Smooth muscle cell (in vitro differentiated cells): ENCODE results near the gene GSDMA. TPM values are rescaled to one million over a fixed set of nuclear protein-coding genes. Genes with fewer than 3 reads are reported as not detected.

Experiments used
- DNase-seq: peaks from one replicate; lab custom pipeline; 2025; ENCODE audit not compliant: unreplicated experiment; lab: John Stamatoyannopoulos, UW
- H2AFZ ChIP-seq: fragments of 200-600 bp; sonication (generic); 2 replicates; pipeline ENCODE4 v1.6.0; 2016; ENCODE audit warnings: antibody characterized with exemption, low read depth, mild to moderate bottlenecking
- H3F3A ChIP-seq: fragments of 200-600 bp; sonication (generic); 2 replicates; pipeline ENCODE4 v1.6.0; 2017; ENCODE audit warnings: antibody characterized with exemption, low read depth
- H3K27ac ChIP-seq: fragments of 200-600 bp; sonication (generic); 2 replicates; pipeline ENCODE4 v1.5.1; 2016; ENCODE audit warnings: low read depth, mild to moderate bottlenecking
- H3K27me3 ChIP-seq: fragments of 200-600 bp; sonication (generic); 2 replicates; pipeline ENCODE4 v1.6.1; 2016; ENCODE audit warnings: low read depth, mild to moderate bottlenecking
- H3K36me3 ChIP-seq: fragments of 200-600 bp; sonication (generic); 2 replicates; pipeline ENCODE4 v1.5.1; 2016; ENCODE audit warnings: low read depth
- H3K4me1 ChIP-seq: fragments of 200-600 bp; sonication (generic); 2 replicates; pipeline ENCODE4 v1.5.1; 2016; ENCODE audit warnings: low read depth
- H3K4me2 ChIP-seq: fragments of 200-600 bp; sonication (generic); 2 replicates; pipeline ENCODE4 v1.6.0; 2016; ENCODE audit warnings: mild to moderate bottlenecking
- H3K4me3 ChIP-seq: fragments of 200-600 bp; sonication (generic); 2 replicates; pipeline ENCODE4 v1.5.1; 2016; ENCODE audit warnings: mild to moderate bottlenecking
- H3K79me2 ChIP-seq: fragments of 200-600 bp; sonication (generic); 2 replicates; pipeline ENCODE4 v1.6.0; 2016; ENCODE audit warnings: low read depth, mild to moderate bottlenecking
- H3K9ac ChIP-seq: fragments of 200-600 bp; sonication (generic); 2 replicates; pipeline ENCODE4 v1.6.0; 2016; ENCODE audit warnings: low read depth
- H3K9me3 ChIP-seq: fragments of 200-600 bp; sonication (generic); replicated peaks from 2 replicates; pipeline ENCODE4 v1.5.1; 2016; ENCODE audit warnings: low read depth
- H4K20me1 ChIP-seq: fragments of 200-600 bp; sonication (generic); 2 replicates; pipeline ENCODE4 v1.6.0; 2016; ENCODE audit warnings: low read depth
- whole genome bisulfite sequencing: methylation state at CpG from one replicate; pipeline ENCODE4 v1.1.7; 2016; ENCODE audit warnings: low lambda C conversion rate; 5-methylcytosine and 5-hydroxymethylcytosine counted together
- polyA plus RNA-seq: library from polyadenylated mRNA; unstranded; fragments of >200 nt; fragmentation: Nextera tagmentation; extraction: Ambion mirVana; gene quantifications from 2 replicates; pipeline ENCODE4 v1.2.1, GENCODE V29; 2016
- total RNA-seq: library from RNA; depleted of rRNA; stranded (reverse); fragments of >200 nt; gene quantifications from 2 replicates; pipeline ENCODE4 v1.2.3, GENCODE V29; 2014
- TF ChIP-seq, protein P1 (sequence below): fragments of 200-600 bp; sonication (generic); IDR thresholded peaks from 2 replicates; pipeline ENCODE4 v1.5.1; 2017; ENCODE audit warnings: borderline replicate concordance, mild to moderate bottlenecking, antibody characterized with exemption; ENCODE audit not compliant: insufficient read depth, poor library complexity, severe bottlenecking

The GSDMA gene
- total and polyA plus RNA-seq, 2 experiments from 2014 or later, result 0.31 to 0.50 TPM

DNA sequence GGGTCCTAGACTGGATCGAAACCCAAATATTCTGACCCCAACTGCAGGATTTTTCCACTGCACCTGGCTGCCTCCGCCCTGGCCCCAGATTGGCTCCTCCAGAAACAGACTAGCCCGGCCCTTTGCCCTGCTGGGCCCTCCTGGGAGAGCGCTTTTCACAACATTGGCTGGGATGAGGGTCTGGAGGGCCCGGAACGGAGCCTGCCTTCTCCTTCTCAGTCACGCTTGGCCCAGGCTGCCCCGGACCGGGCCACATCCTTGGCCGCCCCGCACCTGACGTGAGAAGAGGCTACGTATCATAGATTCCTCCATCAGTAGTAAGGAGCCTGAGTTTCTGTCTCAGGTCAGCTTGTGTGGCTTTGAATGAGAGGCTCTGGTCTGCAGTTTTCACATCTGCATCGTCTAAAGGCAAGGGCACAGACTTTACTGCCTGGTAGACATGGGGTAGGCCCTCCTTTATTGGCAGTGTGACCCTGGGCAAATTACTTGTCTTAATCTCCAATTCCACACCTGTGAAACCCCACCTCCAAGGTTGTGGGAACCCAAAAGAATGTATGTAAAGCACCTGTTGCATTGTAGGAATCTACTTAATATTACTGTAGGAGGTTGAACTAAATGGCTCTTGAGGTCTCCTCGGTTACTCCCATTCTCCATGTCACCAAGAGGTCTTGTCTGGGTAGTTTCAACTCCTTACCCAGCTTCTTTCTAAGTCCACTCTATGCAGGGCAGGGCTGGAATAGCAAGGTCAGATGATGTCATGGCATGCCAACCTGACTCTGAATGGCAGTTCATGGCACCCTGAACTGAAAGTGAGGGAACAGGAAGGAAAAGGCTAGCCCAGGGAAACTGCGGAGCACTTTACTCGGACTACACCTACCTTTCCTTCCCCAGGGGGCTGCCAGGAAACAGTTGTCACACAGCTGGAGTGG is 34.6 kb upstream of the GSDMA start:
- no peaks in the 10 kb centered on the region for H3K27me3 ChIP-seq
- H3K4me2 ChIP-seq, result peak overlapping the region; percentile 98
- H3K4me1 ChIP-seq, result peaks cover 25% of the 10 kb centered on the region
- DNase-seq, result no peak
- peak overlapping the region; percentile 8 for H2AFZ ChIP-seq
- peaks cover 38% of the 10 kb centered on the region for H4K20me1 ChIP-seq
- H3K9me3 ChIP-seq, result no peaks in the 10 kb centered on the region
- peak overlapping the region; percentile 93 for H3K9ac ChIP-seq
- H3K36me3 ChIP-seq, result no peaks in the 10 kb centered on the region
- TF ChIP-seq, protein P1, sequence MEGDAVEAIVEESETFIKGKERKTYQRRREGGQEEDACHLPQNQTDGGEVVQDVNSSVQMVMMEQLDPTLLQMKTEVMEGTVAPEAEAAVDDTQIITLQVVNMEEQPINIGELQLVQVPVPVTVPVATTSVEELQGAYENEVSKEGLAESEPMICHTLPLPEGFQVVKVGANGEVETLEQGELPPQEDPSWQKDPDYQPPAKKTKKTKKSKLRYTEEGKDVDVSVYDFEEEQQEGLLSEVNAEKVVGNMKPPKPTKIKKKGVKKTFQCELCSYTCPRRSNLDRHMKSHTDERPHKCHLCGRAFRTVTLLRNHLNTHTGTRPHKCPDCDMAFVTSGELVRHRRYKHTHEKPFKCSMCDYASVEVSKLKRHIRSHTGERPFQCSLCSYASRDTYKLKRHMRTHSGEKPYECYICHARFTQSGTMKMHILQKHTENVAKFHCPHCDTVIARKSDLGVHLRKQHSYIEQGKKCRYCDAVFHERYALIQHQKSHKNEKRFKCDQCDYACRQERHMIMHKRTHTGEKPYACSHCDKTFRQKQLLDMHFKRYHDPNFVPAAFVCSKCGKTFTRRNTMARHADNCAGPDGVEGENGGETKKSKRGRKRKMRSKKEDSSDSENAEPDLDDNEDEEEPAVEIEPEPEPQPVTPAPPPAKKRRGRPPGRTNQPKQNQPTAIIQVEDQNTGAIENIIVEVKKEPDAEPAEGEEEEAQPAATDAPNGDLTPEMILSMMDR, result no peak
- peaks cover 7% of the 10 kb centered on the region for H3F3A ChIP-seq
- 37% methylated on average over 17 of the region's 17 CpGs for WGBS
- H3K4me3 ChIP-seq, result peak overlapping the region; percentile 94
- H3K27ac ChIP-seq, result peak overlapping the region; percentile 98
- H3K79me2 ChIP-seq, result peaks cover 30% of the 10 kb centered on the region

DNA sequence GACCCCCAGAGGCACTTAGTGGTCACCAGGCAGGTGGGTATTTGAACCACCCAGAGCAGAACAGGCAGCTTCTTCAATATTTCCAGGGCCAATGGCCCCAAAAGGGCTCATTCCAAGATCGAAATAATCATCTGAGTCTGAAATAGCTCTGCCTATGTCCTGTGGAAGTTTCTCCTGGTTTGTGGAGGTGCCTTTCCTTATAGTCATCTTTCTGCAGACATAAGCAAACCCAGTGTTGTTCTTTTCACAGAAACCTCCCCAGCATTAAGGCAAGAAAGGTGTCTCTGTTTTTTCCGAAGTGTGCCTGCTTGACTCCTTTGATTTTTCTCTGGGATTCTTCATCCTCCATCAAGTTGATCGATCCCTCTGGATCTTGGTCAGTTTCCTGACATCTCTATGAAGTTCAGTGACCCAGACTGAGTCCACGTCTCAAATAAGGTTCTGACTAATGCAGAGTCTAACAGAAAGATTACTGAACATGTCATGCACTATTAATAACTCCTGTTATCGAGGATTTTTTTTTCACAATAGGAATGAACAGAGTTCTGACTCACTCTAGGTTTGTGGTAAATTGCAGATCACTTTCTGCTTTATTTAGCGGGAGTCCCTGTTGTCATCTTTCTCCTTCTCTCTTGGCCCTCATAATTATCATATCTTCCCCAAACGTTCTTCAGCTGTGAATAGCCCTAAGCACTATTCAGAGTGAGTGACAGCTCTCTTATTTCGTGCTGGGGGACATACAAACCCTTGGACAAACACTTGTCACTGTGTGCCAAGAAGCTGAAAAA is 33.8 kb upstream of the GSDMA start:
- TF ChIP-seq, protein P1, result no peak
- Histone ChIP-seq H3K79me2 (peaks cover 30% of the 10 kb centered on the region), H3F3A (peaks cover 7% of the 10 kb centered on the region), H3K36me3 (no peaks in the 10 kb centered on the region), H3K4me2 (peak overlapping the region; percentile 98), H4K20me1 (peaks cover 31% of the 10 kb centered on the region), H2AFZ (no peak overlapping the region), H3K4me1 (peaks cover 25% of the 10 kb centered on the region), H3K27ac (peak overlapping the region; percentile 98), H3K4me3 (no peak overlapping the region), H3K9ac (peak overlapping the region; percentile 93), H3K9me3 (no peaks in the 10 kb centered on the region), H3K27me3 (no peaks in the 10 kb centered on the region)
- 34% methylated on average over 8 of the region's 8 CpGs for WGBS
- no peak for DNase-seq

DNA sequence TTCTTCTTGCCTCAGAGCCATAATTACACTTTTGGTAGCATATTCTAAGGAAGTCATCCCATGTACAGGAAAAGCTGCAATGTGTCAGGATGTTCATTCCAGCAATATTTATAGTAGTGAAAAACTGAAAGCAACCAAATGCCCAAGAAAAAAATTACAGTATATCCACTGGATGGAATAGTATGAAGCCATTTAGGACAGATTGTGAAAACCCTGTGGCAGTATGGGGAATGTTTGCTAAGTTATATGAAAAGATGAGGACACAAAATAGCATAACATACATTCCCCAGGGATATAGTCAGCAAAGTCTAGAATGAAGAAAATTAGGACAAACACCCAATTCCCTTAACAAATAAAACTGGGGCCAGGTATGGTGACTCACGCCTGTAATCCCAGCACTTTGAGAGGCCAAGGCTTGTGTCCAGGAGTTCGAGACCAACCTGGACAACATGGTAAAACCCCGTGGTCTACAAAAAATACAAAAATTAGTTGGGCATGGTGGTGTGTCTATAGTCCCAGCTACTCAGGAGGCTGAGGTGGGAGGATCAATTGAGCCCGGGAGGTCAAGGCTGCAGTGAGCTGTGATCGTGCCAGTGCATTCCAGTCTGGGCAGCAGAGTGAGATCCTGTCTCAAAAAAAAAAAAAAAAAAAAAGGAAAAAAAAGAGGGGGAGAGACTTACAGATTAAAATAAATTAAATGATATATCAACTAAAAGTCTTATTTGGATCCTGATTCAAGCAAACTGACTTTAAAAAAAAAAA is 33.0 kb upstream of the GSDMA start:
- Histone ChIP-seq H4K20me1 (peaks cover 23% of the 10 kb centered on the region), H3K36me3 (no peaks in the 10 kb centered on the region), H3K4me3 (no peak overlapping the region), H3K4me2 (peak overlapping the region; percentile 63), H2AFZ (no peak overlapping the region), H3K9me3 (no peaks in the 10 kb centered on the region), H3K9ac (peak overlapping the region; percentile 72), H3K79me2 (peaks cover 25% of the 10 kb centered on the region), H3F3A (peaks cover 7% of the 10 kb centered on the region), H3K4me1 (peaks cover 25% of the 10 kb centered on the region), H3K27me3 (no peaks in the 10 kb centered on the region), H3K27ac (peak overlapping the region; percentile 98)
- 83% methylated on average over 5 of the region's 5 CpGs for WGBS
- TF ChIP-seq, protein P1, result no peak
- DNase-seq, result no peak
